ELR (cell line): ENCODE results near the gene ERGIC3.

Experiments
- DNase-seq: peaks from one replicate; pipeline ENCODE4 v3.0.0-alpha.2; 2015; ENCODE audit warnings: low read depth

ERGIC3 gene

GRCh38 chr20:35561671-35562070, 19.8 kb downstream of the ERGIC3 start:
- DNase-seq = no peak

- no peak for DNase-seq
These were observed 20.7 kb downstream of the ERGIC3 start for GRCh38 chr20:35562541-35563110.

- DNase-seq = no peak
These were observed 22.0 kb downstream of the ERGIC3 start for GRCh38 chr20:35563834-35564233.

GRCh38 chr20:35564905-35565304, 23.0 kb downstream of the ERGIC3 start:
- DNase-seq = no peak

- DNase-seq = peak; percentile 45
These were observed 26.8 kb downstream of the ERGIC3 start for GRCh38 chr20:35568645-35569044.

DNA sequence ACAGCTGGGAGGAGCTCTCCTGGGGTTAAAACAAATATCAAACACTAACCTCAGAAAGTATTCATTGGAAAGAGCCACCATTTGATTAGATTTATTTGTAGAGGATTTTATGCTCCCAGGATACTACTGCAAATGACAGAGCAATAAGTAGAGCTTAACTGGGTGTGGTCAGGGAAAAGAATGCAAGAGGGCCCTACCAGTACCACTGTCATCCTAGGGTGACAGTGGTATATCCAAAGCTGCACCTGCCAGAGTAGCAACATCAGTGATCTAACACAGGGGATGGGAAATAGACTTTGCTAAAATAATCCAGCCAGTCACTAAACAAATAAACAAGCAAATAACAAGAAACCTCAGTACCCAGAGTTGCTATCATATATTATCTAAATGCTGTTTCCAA, 29.7 kb downstream of the ERGIC3 start:
- DNase-seq = no peak

GRCh38 chr20:35572838-35573237, 31.0 kb downstream of the ERGIC3 start:
- no peak for DNase-seq

DNA sequence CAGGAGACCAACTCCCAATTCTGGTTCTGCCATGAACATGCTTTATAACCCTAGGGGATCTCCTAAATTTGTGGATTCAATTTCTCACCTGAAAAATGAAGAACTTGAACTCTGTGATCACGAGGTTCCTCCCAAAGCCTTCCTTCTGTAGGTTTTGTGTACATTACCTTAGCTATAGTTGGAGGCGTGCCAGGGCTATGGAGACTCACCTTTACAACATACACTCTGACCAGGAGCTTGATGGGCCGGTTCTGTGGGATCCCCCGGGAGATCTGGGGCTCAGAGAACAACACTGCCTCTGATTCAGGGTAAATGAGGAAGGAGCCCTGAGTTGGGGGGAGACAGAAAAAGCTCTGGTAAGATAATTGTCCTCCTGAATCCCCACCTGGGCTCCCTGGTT, 34.1 kb downstream of the ERGIC3 start:
- no peak for DNase-seq

- DNase-seq = no peak
These were observed 34.9 kb downstream of the ERGIC3 start for GRCh38 chr20:35576816-35577215.

DNA sequence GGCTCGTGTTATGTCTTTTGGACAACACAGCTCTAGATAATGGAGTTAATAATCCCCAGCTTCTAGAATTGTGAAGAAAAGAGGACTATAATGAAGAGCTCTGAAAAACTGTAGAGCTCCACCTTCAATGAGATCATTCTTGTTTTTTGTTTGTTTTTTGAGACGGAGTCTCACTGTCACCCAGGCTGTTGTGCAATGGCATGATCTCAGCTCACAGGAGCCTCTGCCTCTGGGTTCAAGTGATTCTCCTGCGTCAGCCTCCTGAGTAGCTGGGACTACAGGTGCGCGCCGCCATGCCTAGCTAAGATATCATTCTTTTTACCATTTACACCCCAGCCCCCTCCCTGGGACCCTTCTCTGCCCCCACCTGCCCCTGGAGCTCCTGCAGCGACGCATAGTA, 36.6 kb downstream of the ERGIC3 start:
- DNase-seq = no peak

DNA sequence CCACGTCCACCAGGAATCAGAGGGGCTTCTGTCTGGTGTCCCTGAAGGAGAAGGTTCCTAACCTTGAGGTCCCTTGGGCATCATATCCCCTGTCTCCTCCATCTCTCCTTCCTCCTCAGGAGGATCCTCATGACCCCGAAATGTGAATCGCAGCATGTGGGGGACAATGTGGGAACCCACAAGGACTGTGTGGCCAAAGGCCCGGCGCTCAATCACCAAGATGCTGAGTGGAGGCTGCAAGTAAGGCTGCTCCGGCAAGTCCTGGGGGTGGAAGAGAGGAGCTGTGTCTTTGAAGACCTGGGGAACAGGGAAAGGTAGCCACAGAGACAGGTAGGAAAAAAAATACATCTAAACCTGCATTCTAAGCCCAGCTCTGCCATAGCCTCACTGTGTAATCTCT, 37.3 kb downstream of the ERGIC3 start:
- DNase-seq = no peak

GRCh38 chr20:35582131-35582530, 40.3 kb downstream of the ERGIC3 start:
- DNase-seq = no peak

- no peak for DNase-seq
These were observed 41.0 kb downstream of the ERGIC3 start for GRCh38 chr20:35582741-35583404.

GRCh38 chr20:35583636-35584560, 42.0 kb downstream of the ERGIC3 start:
- DNase-seq = no peak

DNA sequence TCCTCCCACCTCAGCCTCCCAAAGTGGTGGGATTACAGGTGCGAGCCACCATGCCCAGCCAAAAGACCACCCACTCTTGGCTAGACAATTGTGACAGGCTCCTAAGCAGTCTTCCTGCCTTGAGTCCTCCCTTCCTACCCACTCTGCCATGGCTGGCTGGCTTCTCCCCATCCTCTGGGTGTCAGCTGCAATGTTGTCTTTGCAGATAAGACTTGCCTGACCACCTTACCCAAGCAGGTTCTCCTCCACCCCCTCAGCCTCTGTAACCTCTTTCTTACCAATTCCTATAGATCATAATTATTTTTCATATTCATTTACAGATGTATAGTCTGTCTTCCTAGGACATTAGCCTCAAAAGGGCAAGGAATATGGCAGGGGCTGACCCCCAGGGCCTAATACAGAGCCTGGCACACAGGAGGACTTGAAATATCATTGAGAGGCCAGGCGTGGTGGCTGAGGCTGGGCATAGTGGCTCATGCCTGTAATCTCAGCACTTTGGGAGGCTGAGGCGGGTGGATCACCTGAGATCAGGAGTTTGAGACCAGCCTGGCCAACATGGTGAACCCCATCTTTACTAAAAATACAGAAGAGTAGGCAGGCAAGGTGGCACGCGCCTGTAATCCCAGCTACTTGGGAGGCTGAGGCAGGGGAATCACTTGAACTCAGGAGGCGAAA, 45.0 kb downstream of the ERGIC3 start:
- DNase-seq = no peak

- no peak for DNase-seq
These were observed 45.6 kb downstream of the ERGIC3 start for GRCh38 chr20:35587436-35587835.

DNA sequence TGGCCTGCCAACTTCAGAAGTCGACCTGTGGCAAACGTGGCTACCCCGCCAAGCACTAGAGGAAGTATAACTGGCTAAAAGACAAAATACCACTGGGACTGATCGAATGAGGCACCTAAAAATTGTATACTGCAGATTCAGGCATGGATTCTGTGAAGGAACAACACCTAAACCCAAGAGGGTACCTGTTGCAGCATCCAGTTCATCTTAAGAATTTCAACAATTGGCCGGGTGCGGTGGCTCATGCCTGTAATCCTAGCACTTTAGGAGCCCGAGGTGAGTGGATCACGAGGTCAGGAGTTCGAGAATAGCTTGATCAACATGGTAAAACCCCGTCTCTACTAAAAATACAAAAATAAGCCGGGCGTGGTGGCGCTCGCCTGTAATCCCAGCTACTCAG, 46.5 kb downstream of the ERGIC3 start:
- DNase-seq = no peak

GRCh38 chr20:35592339-35592974, 50.6 kb downstream of the ERGIC3 start:
- no peak for DNase-seq

DNA sequence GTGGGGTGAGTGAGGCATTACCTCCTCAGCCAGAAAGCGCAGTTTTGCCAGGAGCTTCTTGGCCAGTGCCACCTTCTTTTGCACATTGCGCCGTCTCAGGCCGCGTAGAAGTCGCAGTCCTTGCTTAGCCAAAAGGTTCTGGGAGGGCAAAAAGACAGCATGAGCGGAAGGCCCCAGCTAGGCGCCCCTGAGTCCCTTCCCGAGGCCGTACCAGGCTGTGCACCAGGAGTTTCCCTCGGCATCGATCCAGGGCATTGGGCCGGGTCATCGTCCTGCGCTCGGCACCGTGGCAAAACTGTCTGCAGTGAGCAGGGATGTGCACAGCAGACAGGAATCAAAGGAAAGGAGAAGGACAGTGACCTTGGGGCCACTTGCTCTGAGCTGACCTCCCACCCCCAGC, 53.6 kb downstream of the ERGIC3 start:
- no peak for DNase-seq

GRCh38 chr20:35595901-35596300, 54.0 kb downstream of the ERGIC3 start:
- no peak for DNase-seq

- DNase-seq = no peak
These were observed 55.3 kb downstream of the ERGIC3 start for GRCh38 chr20:35597186-35597585.

- no peak for DNase-seq
These were observed 56.6 kb downstream of the ERGIC3 start for GRCh38 chr20:35598476-35598875.
